WTC11 (cell line): ENCODE measurements around the gene AQP9.

Experiments
- ETV6 ChIP-seq: sonication (generic); formaldehyde crosslinking; IDR thresholded peaks from 2 replicates; pipeline ENCODE4 v1.8.1; 2022; ENCODE audit warnings: mild to moderate bottlenecking, missing genetic modification reagents
- RELA ChIP-seq: sonication (generic); formaldehyde crosslinking; IDR thresholded peaks from 2 replicates; pipeline ENCODE4 v1.8.1; 2022; ENCODE audit warnings: missing genetic modification reagents, mild to moderate bottlenecking, borderline replicate concordance
- ZNF416 ChIP-seq: fragments of 250-450 bp; sonication (Bioruptor Pico); IDR thresholded peaks from 2 replicates; pipeline ENCODE4 v1.9.0; 2021; ENCODE audit warnings: mild to moderate bottlenecking, inconsistent platforms
- TF ChIP-seq, protein P1 (sequence below): sonication (generic); formaldehyde crosslinking; IDR thresholded peaks from 2 replicates; pipeline ENCODE4 v1.8.1; 2022; ENCODE audit warnings: missing genetic modification reagents, borderline replicate concordance
- TF ChIP-seq, protein P2 (sequence below): sonication (generic); formaldehyde crosslinking; IDR thresholded peaks from 2 replicates; pipeline ENCODE4 v1.8.0; 2022; ENCODE audit warnings: mild to moderate bottlenecking, missing genetic modification reagents
- TF ChIP-seq, protein P3 (sequence below): fragments of 200-600 bp; IDR thresholded peaks from 2 replicates; pipeline ENCODE4 v1.8.0; 2022; ENCODE audit warnings: antibody characterized with exemption

DNA sequence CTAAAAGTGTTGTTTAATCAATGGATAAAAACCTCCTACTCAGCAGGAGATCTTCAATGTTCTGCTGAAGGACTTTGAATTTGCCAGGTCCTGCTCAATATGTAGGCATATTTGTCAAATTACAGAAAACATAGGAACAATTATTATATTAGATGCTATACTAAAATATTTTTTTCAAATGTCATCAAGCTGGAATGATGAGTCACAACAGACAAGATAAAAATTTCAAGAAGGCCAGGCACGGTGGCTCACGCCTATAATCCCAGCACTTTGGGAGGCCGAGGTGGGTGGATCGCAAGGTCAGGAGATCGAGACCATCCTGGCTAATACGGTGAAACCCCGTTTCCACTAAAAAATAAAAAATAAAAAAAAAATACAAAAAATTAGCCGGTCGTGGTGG, 68.0 kb downstream of the AQP9 start:
- TF ChIP-seq, protein P1, sequence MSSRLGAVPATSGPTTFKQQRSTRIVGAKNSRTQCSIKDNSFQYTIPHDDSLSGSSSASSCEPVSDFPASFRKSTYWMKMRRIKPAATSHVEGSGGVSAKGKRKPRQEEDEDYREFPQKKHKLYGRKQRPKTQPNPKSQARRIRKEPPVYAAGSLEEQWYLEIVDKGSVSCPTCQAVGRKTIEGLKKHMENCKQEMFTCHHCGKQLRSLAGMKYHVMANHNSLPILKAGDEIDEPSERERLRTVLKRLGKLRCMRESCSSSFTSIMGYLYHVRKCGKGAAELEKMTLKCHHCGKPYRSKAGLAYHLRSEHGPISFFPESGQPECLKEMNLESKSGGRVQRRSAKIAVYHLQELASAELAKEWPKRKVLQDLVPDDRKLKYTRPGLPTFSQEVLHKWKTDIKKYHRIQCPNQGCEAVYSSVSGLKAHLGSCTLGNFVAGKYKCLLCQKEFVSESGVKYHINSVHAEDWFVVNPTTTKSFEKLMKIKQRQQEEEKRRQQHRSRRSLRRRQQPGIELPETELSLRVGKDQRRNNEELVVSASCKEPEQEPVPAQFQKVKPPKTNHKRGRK (CRISPR knock-in tag): no peak
- TF ChIP-seq ZNF416: no peak
- TF ChIP-seq, protein P2, sequence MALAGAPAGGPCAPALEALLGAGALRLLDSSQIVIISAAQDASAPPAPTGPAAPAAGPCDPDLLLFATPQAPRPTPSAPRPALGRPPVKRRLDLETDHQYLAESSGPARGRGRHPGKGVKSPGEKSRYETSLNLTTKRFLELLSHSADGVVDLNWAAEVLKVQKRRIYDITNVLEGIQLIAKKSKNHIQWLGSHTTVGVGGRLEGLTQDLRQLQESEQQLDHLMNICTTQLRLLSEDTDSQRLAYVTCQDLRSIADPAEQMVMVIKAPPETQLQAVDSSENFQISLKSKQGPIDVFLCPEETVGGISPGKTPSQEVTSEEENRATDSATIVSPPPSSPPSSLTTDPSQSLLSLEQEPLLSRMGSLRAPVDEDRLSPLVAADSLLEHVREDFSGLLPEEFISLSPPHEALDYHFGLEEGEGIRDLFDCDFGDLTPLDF (CRISPR knock-in tag): no peak
- TF ChIP-seq, protein P3, sequence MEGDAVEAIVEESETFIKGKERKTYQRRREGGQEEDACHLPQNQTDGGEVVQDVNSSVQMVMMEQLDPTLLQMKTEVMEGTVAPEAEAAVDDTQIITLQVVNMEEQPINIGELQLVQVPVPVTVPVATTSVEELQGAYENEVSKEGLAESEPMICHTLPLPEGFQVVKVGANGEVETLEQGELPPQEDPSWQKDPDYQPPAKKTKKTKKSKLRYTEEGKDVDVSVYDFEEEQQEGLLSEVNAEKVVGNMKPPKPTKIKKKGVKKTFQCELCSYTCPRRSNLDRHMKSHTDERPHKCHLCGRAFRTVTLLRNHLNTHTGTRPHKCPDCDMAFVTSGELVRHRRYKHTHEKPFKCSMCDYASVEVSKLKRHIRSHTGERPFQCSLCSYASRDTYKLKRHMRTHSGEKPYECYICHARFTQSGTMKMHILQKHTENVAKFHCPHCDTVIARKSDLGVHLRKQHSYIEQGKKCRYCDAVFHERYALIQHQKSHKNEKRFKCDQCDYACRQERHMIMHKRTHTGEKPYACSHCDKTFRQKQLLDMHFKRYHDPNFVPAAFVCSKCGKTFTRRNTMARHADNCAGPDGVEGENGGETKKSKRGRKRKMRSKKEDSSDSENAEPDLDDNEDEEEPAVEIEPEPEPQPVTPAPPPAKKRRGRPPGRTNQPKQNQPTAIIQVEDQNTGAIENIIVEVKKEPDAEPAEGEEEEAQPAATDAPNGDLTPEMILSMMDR: no peak
- no peak for TF ChIP-seq ETV6
- no peak for TF ChIP-seq RELA
